ENCODE measurements around the gene ZMYM2. TPM values are rescaled to one million over a fixed set of nuclear protein-coding genes. Genes with fewer than 3 reads are reported as not detected.

Gene ZMYM2
- total and polyA plus RNA-seq, 10 of the 15 experiments (the other 5 are each of a cell fraction or from before 2014, with no cell fraction given): 9.5 to 60.4 (median 34.6) TPM

DNA sequence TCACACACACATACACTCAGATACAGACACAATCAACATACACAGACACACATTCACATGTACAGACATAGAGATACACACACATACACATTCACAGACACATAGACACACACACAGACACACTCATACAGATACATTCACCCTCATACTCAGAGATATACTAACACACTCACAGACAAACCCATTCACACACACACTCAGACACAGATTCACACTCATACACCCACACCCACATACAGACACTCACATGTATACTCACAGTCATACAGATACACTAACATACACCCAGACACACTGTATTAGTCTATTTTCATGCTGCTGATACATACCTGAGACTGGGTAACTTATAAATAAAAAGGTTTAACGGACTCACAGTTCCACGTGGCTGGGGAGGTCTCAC is 171.5 kb downstream of the ZMYM2 start:
- Histone ChIP-seq H3K9ac (ENCODE audit: control insufficient read depth, insufficient read depth, low read length) (no peak overlapping the region), H3K27me3 (replicated peaks in 1 of 2; ENCODE audit: control insufficient read depth in 2 of 2, insufficient read depth in 2 of 2, low read length in 1 of 2) (peaks cover 2 to 5% of the 10 kb centered on the region in 2 experiments; a peak in 2 of 4 replicates), H4K20me1 (ENCODE audit: control insufficient read depth, insufficient read depth) (no peaks in the 10 kb centered on the region), H3K4me2 (ENCODE audit: control insufficient read depth, insufficient read depth) (no peak overlapping the region), H3K4me1 (ENCODE audit: control insufficient read depth, insufficient read depth, low read length) (no peaks in the 10 kb centered on the region), H3K4me3 (no peak overlapping the region), H3K36me3 (ENCODE audit: control insufficient read depth in 2 of 2, insufficient read depth in 2 of 2, low read length in 1 of 2) (no peaks in the 10 kb centered on the region), H3K79me2 (ENCODE audit: control insufficient read depth, insufficient read depth, low read length) (no peaks in the 10 kb centered on the region), H3K9me3 (replicated peaks; ENCODE audit: control insufficient read depth, insufficient read depth, low read length) (no peaks in the 10 kb centered on the region), H3K27ac (ENCODE audit: control insufficient read depth, insufficient read depth) (no peak overlapping the region), H2AFZ (ENCODE audit: control insufficient read depth, low read depth, low read length) (no peak overlapping the region)
- ChIA-PET SMC1A (ENCODE audit: uncharacterized antibody, unreplicated experiment) (no interaction called here), CTCF (no interaction called here), RAD21 (ENCODE audit: unreplicated experiment) (no interaction called here), POLR2A (no interaction called here)
- no TSS peak for BruUV-seq (replicated peaks)
- no peak for ATAC-seq
- no peak for TF ChIP-seq PAX5 (IDR thresholded peaks at IDR 0.05; ENCODE audit: borderline replicate concordance, low read depth, low read length)
- no peak for TF ChIP-seq PAX8 (IDR thresholded peaks at IDR 0.05)
- TF ChIP-seq CEBPZ (IDR thresholded peaks at IDR 0.05; ENCODE audit: low read depth, low read length): no peak
- no peak for TF ChIP-seq MTA3 (IDR thresholded peaks at IDR 0.05; ENCODE audit: borderline replicate concordance, low read length)
- no peak for TF ChIP-seq USF1 (IDR thresholded peaks at IDR 0.05; ENCODE audit: borderline replicate concordance, extremely low read length, insufficient read depth, low read depth, low read length)
- TF ChIP-seq BCL11A (IDR thresholded peaks at IDR 0.05; ENCODE audit: low read depth, low read length): no peak
- no peak for TF ChIP-seq DPF2 (IDR thresholded peaks at IDR 0.05)
- TF ChIP-seq MEF2A (IDR thresholded peaks at IDR 0.05; ENCODE audit: insufficient read depth, low read depth, low read length): no peak
- no peak for TF ChIP-seq SIN3A (IDR thresholded peaks at IDR 0.05; ENCODE audit: low read depth, low read length)
- TF ChIP-seq TAF1 (IDR thresholded peaks at IDR 0.05; ENCODE audit: borderline replicate concordance, low read depth, low read length): no peak
- TF ChIP-seq RAD51 (IDR thresholded peaks at IDR 0.05): no peak
- no peak for TF ChIP-seq CREM (IDR thresholded peaks at IDR 0.05; ENCODE audit: low read depth)
- TF ChIP-seq ZNF207 (IDR thresholded peaks at IDR 0.05; ENCODE audit: borderline replicate concordance): no peak
- 0% methylated on average over 2 of the region's 2 CpGs for WGBS (ENCODE audit: insufficient coverage, insufficient replicate concordance, low lambda C conversion rate, missing lambda C conversion rate)
- no peak for DNase-seq (ENCODE audit: low read depth, low spot score)
- peak; percentile 7 for FAIRE-seq
- in situ Hi-C loops (cut with MboI): no loop called here
- intact Hi-C loops (cut with micrococcal nuclease; ENCODE audit: unreplicated experiment): no loop called here
